Dedifferentiated amniotic fluid mesenchymal stem cell (primary cell): ENCODE data around the gene SIRT2.
"Not testable (repeated sequence)": the region's sequence is repeated elsewhere in the genome, so short reads cannot be mapped to it uniquely, and the experiment has no call there.

Source experiments
- DNase-seq: peaks from one replicate; pipeline ENCODE4 v3.0.0-alpha.2; 2016; ENCODE audit errors: extremely low spot score

The SIRT2 gene

GRCh38 chr19:38898788-38899446, 501 bp downstream of the SIRT2 start:
- DNase-seq, result no peak

GRCh38 chr19:38894968-38895367, 4.5 kb downstream of the SIRT2 start:
- DNase-seq, result no peak

- no peak for DNase-seq
Observed at GRCh38 chr19:38893341-38893771, 6.1 kb downstream of the SIRT2 start.

- DNase-seq, result no peak
Observed at GRCh38 chr19:38892841-38893240, 6.6 kb downstream of the SIRT2 start.

- DNase-seq, result no peak
Observed at GRCh38 chr19:38891771-38892170, 7.6 kb downstream of the SIRT2 start.

GRCh38 chr19:38890686-38891085, 8.7 kb downstream of the SIRT2 start:
- no peak for DNase-seq

- no peak for DNase-seq
Observed at GRCh38 chr19:38889803-38890202, 9.6 kb downstream of the SIRT2 start.

- DNase-seq, result no peak
Observed at GRCh38 chr19:38888876-38889275, 10.5 kb downstream of the SIRT2 start.

GRCh38 chr19:38884691-38885090, 14.7 kb downstream of the SIRT2 start:
- DNase-seq, result not testable (repeated sequence)

GRCh38 chr19:38883286-38883685, 16.1 kb downstream of the SIRT2 start:
- DNase-seq, result no peak

GRCh38 chr19:38880882-38881609, 18.4 kb downstream of the SIRT2 start:
- no peak for DNase-seq

- DNase-seq, result no peak
Observed at GRCh38 chr19:38880076-38880881, 19.1 kb downstream of the SIRT2 start.

GRCh38 chr19:38879400-38879751, 20.0 kb downstream of the SIRT2 start:
- DNase-seq, result no peak

- DNase-seq, result no peak
Observed at GRCh38 chr19:38878575-38879399, 20.6 kb downstream of the SIRT2 start.

GRCh38 chr19:38877781-38878574, 21.4 kb downstream of the SIRT2 start, which contains the start of gene RINL:
Gene RINL (minus strand): TSS chr19:38878275. CDS start chr19:38876742, 1,533 bp downstream.
- no peak for DNase-seq

GRCh38 chr19:38875656-38876395, 23.6 kb downstream of the SIRT2 start:
- no peak for DNase-seq

- DNase-seq, result not testable (repeated sequence)
Observed at GRCh38 chr19:38873400-38873799, 26.0 kb downstream of the SIRT2 start.

- DNase-seq, result no peak
Observed at GRCh38 chr19:38870612-38871011, 28.8 kb downstream of the SIRT2 start.

- DNase-seq, result no peak
Observed at GRCh38 chr19:38869836-38870607, 29.4 kb downstream of the SIRT2 start.
